ENCODE data around the gene SYT7.
"Not testable (repeated sequence)": the region's sequence is repeated elsewhere in the genome, so short reads cannot be mapped to it uniquely, and the experiment has no call there.

SYT7 gene

GRCh38 chr11:61475433-61475832, 105.4 kb downstream of the SYT7 start:
- no peak for DNase-seq (ENCODE audit: low spot score)

- DNase-seq (ENCODE audit: low spot score), result no peak
Measured at GRCh38 chr11:61474013-61474643, 106.7 kb downstream of the SYT7 start.

GRCh38 chr11:61473370-61474012, 107.4 kb downstream of the SYT7 start:
- no peak for DNase-seq (ENCODE audit: low spot score)

GRCh38 chr11:61472868-61473267, 108.0 kb downstream of the SYT7 start:
- no peak for DNase-seq (ENCODE audit: low spot score)

- DNase-seq (ENCODE audit: low spot score), result no peak
Measured at GRCh38 chr11:61472282-61472681, 108.6 kb downstream of the SYT7 start.

DNA sequence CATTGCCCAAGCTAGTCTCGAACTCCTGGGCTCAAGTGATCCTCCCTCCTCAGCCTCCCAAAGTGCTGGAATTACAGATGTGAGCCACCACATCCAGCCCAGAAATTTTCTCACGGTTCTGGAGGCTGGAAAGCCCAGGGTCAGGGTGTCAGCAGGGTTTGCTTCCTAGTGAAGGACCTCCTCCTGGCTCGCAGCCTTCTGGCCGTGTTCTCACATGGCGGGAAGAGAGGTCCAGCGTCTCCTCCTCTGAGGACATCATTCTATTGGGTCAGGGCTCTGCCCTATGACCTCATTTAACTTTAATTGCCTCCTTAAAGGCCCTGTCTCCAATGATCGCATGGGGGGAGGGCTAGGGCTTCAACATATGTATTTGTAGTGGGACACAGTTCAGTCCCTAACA, 112.9 kb downstream of the SYT7 start:
- no peak for DNase-seq (ENCODE audit: low spot score)

GRCh38 chr11:61467602-61468001, 113.3 kb downstream of the SYT7 start:
- DNase-seq (ENCODE audit: low spot score), result not testable (repeated sequence)
